Hematopoietic multipotent progenitor cell treated with erythropoietin and hydrocortisone succinate and interleukin-3 and kit ligand, for 6 days (in vitro differentiated cells): ENCODE measurements around the gene GNA14.
A peak's percentile ranks its signal among the peaks of the same experiment; 100 is the strongest.
"Not testable (repeated sequence)": the region's sequence is repeated elsewhere in the genome, so short reads cannot be mapped to it uniquely, and the experiment has no call there.

Experiments used
- DNase-seq: peaks from one replicate; pipeline ENCODE4 v3.0.0-alpha.2; 2015

Gene GNA14

GRCh38 chr9:77648234-77649108 lies at the start of gene GNA14:
GNA14 (minus strand) TSS chr9:77648322; CDS start chr9:77647793, 529 bp downstream.
- DNase-seq, result peak; percentile 30

GRCh38 chr9:77697238-77697984 lies 49.3 kb upstream of the GNA14 start:
- no peak for DNase-seq

- DNase-seq, result not testable (repeated sequence)
Measured at GRCh38 chr9:77690723-77691122, 42.6 kb upstream of the GNA14 start.

GRCh38 chr9:77690119-77690518 lies 42.0 kb upstream of the GNA14 start:
- DNase-seq, result not testable (repeated sequence)

GRCh38 chr9:77687737-77688136 lies 39.6 kb upstream of the GNA14 start:
- DNase-seq, result not testable (repeated sequence)

GRCh38 chr9:77680581-77680980 lies 32.5 kb upstream of the GNA14 start:
- no peak for DNase-seq

GRCh38 chr9:77679661-77680368 lies 31.7 kb upstream of the GNA14 start:
- DNase-seq, result no peak

- DNase-seq, result peak; percentile 39
Measured at GRCh38 chr9:77679088-77679487, 31.0 kb upstream of the GNA14 start.

- no peak for DNase-seq
Measured at GRCh38 chr9:77677957-77678535, 29.9 kb upstream of the GNA14 start.

- no peak for DNase-seq
Measured at GRCh38 chr9:77677397-77677796, 29.3 kb upstream of the GNA14 start.

GRCh38 chr9:77673941-77674791 lies 26.0 kb upstream of the GNA14 start:
- DNase-seq, result peak; percentile 21

- DNase-seq, result no peak
Measured at GRCh38 chr9:77672183-77672582, 24.1 kb upstream of the GNA14 start.

- no peak for DNase-seq
Measured at GRCh38 chr9:77667151-77667550, 19.0 kb upstream of the GNA14 start.

GRCh38 chr9:77663754-77664153 lies 15.6 kb upstream of the GNA14 start:
- no peak for DNase-seq

- no peak for DNase-seq
Measured at GRCh38 chr9:77661566-77662085, 13.5 kb upstream of the GNA14 start.

GRCh38 chr9:77659926-77660325 lies 11.8 kb upstream of the GNA14 start:
- DNase-seq, result no peak

GRCh38 chr9:77651203-77651602 lies 3.1 kb upstream of the GNA14 start:
- DNase-seq, result no peak

- DNase-seq, result peak; percentile 67
Measured at GRCh38 chr9:77649109-77649812, 1.1 kb upstream of the GNA14 start.

GRCh38 chr9:77647267-77648233 lies 572 bp downstream of the GNA14 start:
- peak; percentile 36 for DNase-seq

GRCh38 chr9:77643871-77644270 lies 4.3 kb downstream of the GNA14 start:
- peak; percentile 54 for DNase-seq
